H1 (cell line): ENCODE measurements around the gene TMIGD2. TPM values are rescaled to one million over a fixed set of nuclear protein-coding genes. Genes with fewer than 3 reads are reported as not detected.
A peak's percentile ranks its signal among the peaks of the same experiment; 100 is the strongest.

Experiments used
- CTCF ChIA-PET: fragments of 300-600 bp; sonication (Branson Sonifier 250); formaldehyde crosslinking; loops from one replicate; lab custom pipeline; 2021; ENCODE audit not compliant: partially characterized antibody; lab: Charles Lee
- POLR2A ChIA-PET: fragments of 300-600 bp; sonication (Branson Sonifier 250); formaldehyde crosslinking; loops from one replicate; lab custom pipeline; 2021; ENCODE audit warnings: inconsistent platforms; ENCODE audit not compliant: partially characterized antibody; lab: Charles Lee
- DNase-seq, 2 experiments: peaks; one replicate each; pipeline versions ENCODE4 v3.0.0 to v3.0.0-alpha.2; 2010 to 2022; ENCODE audit warnings: low spot score in 2 of 2, low read depth in 1 of 2, mixed read lengths in 1 of 2
- FAIRE-seq: peaks from 2 replicates; lab custom pipeline; 2011; peaks lifted over from hg19 to GRCh38; lab: Jason Lieb, UNC
- H2AFZ ChIP-seq: 2 replicates; pipeline ENCODE4 v1.8.1; 2012; ENCODE audit warnings: low read length, inconsistent platforms
- H2AK5ac ChIP-seq: 2 replicates; pipeline ENCODE4 v1.6.1; 2013; ENCODE audit warnings: low read depth, low read length
- H2BK120ac ChIP-seq: replicated peaks from 2 replicates; pipeline ENCODE3; 2013; ENCODE audit warnings: low read depth, low read length, inconsistent platforms
- H2BK12ac ChIP-seq: 2 replicates; pipeline ENCODE4 v1.6.1; 2013; ENCODE audit warnings: low read depth, low read length
- H2BK15ac ChIP-seq: 2 replicates; pipeline ENCODE4 v1.6.1; 2013; ENCODE audit warnings: low read length
- H2BK20ac ChIP-seq: 2 replicates; pipeline ENCODE4 v1.6.1; 2013; ENCODE audit warnings: low read length
- H2BK5ac ChIP-seq: 2 replicates; pipeline ENCODE4 v1.6.1; 2013; ENCODE audit warnings: low read depth, low read length
- H3K14ac ChIP-seq: 2 replicates; pipeline ENCODE4 v1.6.1; 2013; ENCODE audit warnings: inconsistent platforms; ENCODE audit not compliant: insufficient read length
- H3K18ac ChIP-seq: 2 replicates; pipeline ENCODE4 v1.6.1; 2013; ENCODE audit warnings: low read length; ENCODE audit errors: extremely low read depth
- H3K23ac ChIP-seq: 2 replicates; pipeline ENCODE4 v1.6.1; 2013; ENCODE audit warnings: inconsistent platforms; ENCODE audit not compliant: insufficient read length
- H3K23me2 ChIP-seq: 2 replicates; pipeline ENCODE4 v1.6.1; 2013; ENCODE audit warnings: low read depth, low read length
- H3K27ac ChIP-seq: 2 replicates; pipeline ENCODE4 v1.6.1; 2011; ENCODE audit warnings: low read depth, low read length, inconsistent platforms
- H3K27me3 ChIP-seq, 4 experiments: replicated peaks in 1 of 4; 1 replicate in 1 of 4; 2 replicates in 3 of 4; pipeline versions ENCODE4 v1.6.1 to v1.8.1; 2011 to 2013; ENCODE audit warnings: low read length in 3 of 4, mild to moderate bottlenecking in 3 of 4, inconsistent platforms in 2 of 4, mixed read lengths in 2 of 4, moderate library complexity in 1 of 4; ENCODE audit not compliant: control insufficient read depth in 3 of 4, insufficient read depth in 3 of 4; ENCODE audit errors: extremely low read depth in 1 of 4
- H3K36me3 ChIP-seq, 4 experiments: 2 replicates each; pipeline versions ENCODE4 v1.6.1 to v1.8.1; 2011 to 2013; ENCODE audit warnings: mild to moderate bottlenecking in 4 of 4, low read length in 3 of 4, moderate library complexity in 2 of 4, control low read depth in 1 of 4, inconsistent platforms in 1 of 4; ENCODE audit not compliant: insufficient read depth in 4 of 4, control insufficient read depth in 2 of 4
- H3K4ac ChIP-seq: replicated peaks from 2 replicates; pipeline ENCODE3; 2013; ENCODE audit warnings: low read length, low read depth, mixed read lengths, inconsistent platforms; ENCODE audit not compliant: insufficient read length
- H3K4me1 ChIP-seq, 4 experiments: replicated peaks in 1 of 4; 1 replicate in 1 of 4; 2 replicates in 3 of 4; pipeline versions ENCODE4 v1.6.1 to v1.8.1; 2011 to 2013; ENCODE audit warnings: low read length in 3 of 4, inconsistent platforms in 2 of 4, mixed read lengths in 1 of 4; ENCODE audit not compliant: insufficient read depth in 4 of 4, control insufficient read depth in 3 of 4
- H3K4me2 ChIP-seq, 2 experiments: 2 replicates each; pipeline versions ENCODE4 v1.6.1 to v1.8.1; 2011 to 2013; ENCODE audit warnings: low read depth in 2 of 2, low read length in 2 of 2, control low read depth in 1 of 2, inconsistent platforms in 1 of 2, mild to moderate bottlenecking in 1 of 2; ENCODE audit not compliant: insufficient read depth in 1 of 2
- H3K4me3 ChIP-seq, 4 experiments: fragments of 200-600, 300-600 bp in 1 of 4; sonication (generic), shearing (Covaris generic), sonication (Bioruptor Twin) in 1 of 4; 2 replicates each; pipeline versions ENCODE4 v1.5.1 to v1.8.1; 2011 to 2016; ENCODE audit warnings: low read length in 4 of 4, low read depth in 3 of 4, control low read depth in 2 of 4, inconsistent platforms in 2 of 4, mild to moderate bottlenecking in 2 of 4, mixed read lengths in 1 of 4, moderate library complexity in 1 of 4; ENCODE audit not compliant: insufficient read depth in 2 of 4; ENCODE audit errors: extremely low read depth in 1 of 4
- H3K56ac ChIP-seq: replicated peaks from 2 replicates; pipeline ENCODE3; 2013; ENCODE audit warnings: low read depth, mild to moderate bottlenecking, mixed read lengths, low read length, inconsistent platforms; ENCODE audit not compliant: insufficient read length
- H3K79me1 ChIP-seq: 2 replicates; pipeline ENCODE4 v1.6.1; 2013; ENCODE audit warnings: low read depth, low read length, control low read depth
- H3K79me2 ChIP-seq, 2 experiments: 2 replicates each; pipeline versions ENCODE4 v1.6.1 to v1.8.1; 2012 to 2013; ENCODE audit warnings: low read length in 2 of 2, mild to moderate bottlenecking in 2 of 2, inconsistent platforms in 1 of 2; ENCODE audit not compliant: insufficient read depth in 2 of 2, control insufficient read depth in 1 of 2
- H3K9ac ChIP-seq, 4 experiments: replicated peaks in 1 of 4; 1 replicate in 1 of 4; 2 replicates in 3 of 4; pipeline versions ENCODE4 v1.6.1 to v1.8.1; 2011 to 2013; ENCODE audit warnings: low read depth in 3 of 4, low read length in 3 of 4, control low read depth in 2 of 4, mild to moderate bottlenecking in 2 of 4, moderate library complexity in 2 of 4, inconsistent platforms in 1 of 4; ENCODE audit errors: extremely low read depth in 1 of 4
- H3K9me3 ChIP-seq, 2 experiments: 2 replicates each; pipeline versions ENCODE4 v1.6.1 to v1.8.1; 2012 to 2013; ENCODE audit warnings: mild to moderate bottlenecking in 2 of 2, moderate library complexity in 2 of 2, control low read depth in 1 of 2, inconsistent platforms in 1 of 2, low read depth in 1 of 2, low read length in 1 of 2, mixed read lengths in 1 of 2; ENCODE audit not compliant: insufficient read depth in 2 of 2
- H4K20me1 ChIP-seq, 2 experiments: replicated peaks in 1 of 2; 2 replicates each; pipeline versions ENCODE3 to v1.8.1; 2011 to 2013; ENCODE audit warnings: inconsistent platforms in 2 of 2, low read length in 2 of 2, mild to moderate bottlenecking in 1 of 2; ENCODE audit not compliant: insufficient read depth in 2 of 2, control insufficient read depth in 1 of 2
- H4K5ac ChIP-seq: 2 replicates; pipeline ENCODE4 v1.6.1; 2013; ENCODE audit warnings: low read length, low read depth, mixed read lengths, inconsistent platforms; ENCODE audit not compliant: insufficient read length
- H4K8ac ChIP-seq: 2 replicates; pipeline ENCODE4 v1.8.0; 2013; ENCODE audit warnings: mild to moderate bottlenecking, moderate library complexity, low read length, inconsistent platforms; ENCODE audit not compliant: insufficient read depth; ENCODE audit errors: extremely low read depth
- H4K91ac ChIP-seq: replicated peaks from 2 replicates; pipeline ENCODE3; 2013; ENCODE audit warnings: low read length, mixed read lengths, inconsistent platforms; ENCODE audit not compliant: insufficient read length
- BACH1 ChIP-seq: IDR thresholded peaks from 2 replicates; pipeline ENCODE4 v1.6.1; 2012; ENCODE audit warnings: low read length, improper control_type of control experiment
- CHD2 ChIP-seq: IDR thresholded peaks from 2 replicates; pipeline ENCODE4 v1.6.1; 2012; ENCODE audit warnings: low read length, improper control_type of control experiment
- CREB1 ChIP-seq: IDR thresholded peaks from 2 replicates; pipeline ENCODE4 v1.6.1; 2012; ENCODE audit warnings: inconsistent platforms
- CTBP2 ChIP-seq: IDR thresholded peaks from 2 replicates; pipeline ENCODE4 v1.7.0; 2011; ENCODE audit warnings: borderline replicate concordance, mild to moderate bottlenecking, moderate library complexity, mixed read lengths, low read length; ENCODE audit not compliant: insufficient read depth, insufficient read length
- EP300 ChIP-seq, 2 experiments: IDR thresholded peaks; 1 replicate in 1 of 2; 2 replicates in 1 of 2; pipeline ENCODE4 v1.6.1; 2011 to 2012; ENCODE audit warnings: low read depth in 2 of 2, low read length in 2 of 2, mild to moderate bottlenecking in 2 of 2, borderline replicate concordance in 1 of 2, inconsistent platforms in 1 of 2, moderate library complexity in 1 of 2
- GABPA ChIP-seq: IDR thresholded peaks from 2 replicates; pipeline ENCODE4 v1.6.1; 2011; ENCODE audit warnings: mild to moderate bottlenecking, low read length, moderate library complexity, borderline replicate concordance; ENCODE audit not compliant: insufficient read depth
- MAX ChIP-seq: IDR thresholded peaks from 2 replicates; pipeline ENCODE4 v1.6.1; 2012; ENCODE audit warnings: inconsistent platforms
- POLR2AphosphoS5 ChIP-seq: IDR thresholded peaks from 2 replicates; pipeline ENCODE4 v1.6.1; 2011; ENCODE audit warnings: low read depth, low read length
- RBBP5 ChIP-seq: IDR thresholded peaks from 2 replicates; pipeline ENCODE4 v1.7.1; 2012; ENCODE audit warnings: low read depth, mild to moderate bottlenecking, inconsistent platforms, low read length, moderate library complexity, borderline replicate concordance
- RXRA ChIP-seq: IDR thresholded peaks from 2 replicates; pipeline ENCODE4 v1.6.1; 2011; ENCODE audit warnings: low read depth, mild to moderate bottlenecking, low read length, moderate library complexity; ENCODE audit not compliant: insufficient read depth
- TEAD4 ChIP-seq: IDR thresholded peaks from 2 replicates; pipeline ENCODE4 v1.6.1; 2012; ENCODE audit warnings: low read depth, low read length, inconsistent platforms, mixed read lengths
- WGBS, 2 experiments: shearing (Covaris generic) in 1 of 2; methylation state at CpG; one replicate each; pipeline versions ENCODE4 v1.1.6 to v1.1.7; 2013 to 2015; ENCODE audit warnings: low lambda C conversion rate in 2 of 2, mixed read lengths in 2 of 2, inconsistent platforms in 1 of 2, low coverage in 1 of 2, missing lambda C conversion rate in 1 of 2; ENCODE audit not compliant: insufficient replicate concordance in 2 of 2, insufficient coverage in 1 of 2, insufficient read length in 1 of 2; ENCODE audit errors: extremely low coverage in 1 of 2, missing lambda C conversion rate in 1 of 2; 5-methylcytosine and 5-hydroxymethylcytosine counted together
- polyA plus RNA-seq, 7 experiments: library from polyadenylated mRNA; depleted of rRNA in 3 of 7; stranded (reverse) in 5 of 7; unstranded in 2 of 7; fragments of >200 nt in 5 of 7; fragments of 200-250 nt in 2 of 7; gene quantifications; 1 replicate in 5 of 7; 2 replicates in 1 of 7; 4 replicates in 1 of 7; pipeline versions ENCODE4 v1.2.1 to v1.2.3, GENCODE V29; 2011 to 2013; ENCODE audit warnings: missing spikeins in 2 of 7, mixed read lengths in 2 of 7
- total RNA-seq: library from RNA; stranded (reverse); fragmentation: NEBNext Ultra II Directional; extraction: Animal tissue kit (Norgen Biotek cat#: 25700); gene quantifications from 2 replicates; pipeline ENCODE4 v1.2.1, GENCODE V29; 2021

The TMIGD2 gene
- total and polyA plus RNA-seq, 2 of the 8 experiments (the other 6 are each of a cell fraction or from before 2014, with no cell fraction given) = 0.39 to 0.41 TPM

GRCh38 chr19:4342615-4343369, 40.6 kb upstream of the TMIGD2 start:
- Histone ChIP-seq H2AK5ac (no peak overlapping the region), H4K5ac (peak overlapping the region; percentile 98), H3K18ac (peak overlapping the region; percentile 99), H3K23ac (no peak overlapping the region), H3K4ac (peak overlapping the region; percentile 100), H3K79me1 (no peaks in the 10 kb centered on the region), H2BK20ac (peak overlapping the region; percentile 9; the same call in 1 of the 2 replicates), H3K4me1 (peaks cover 0 to 16% (median 8%) of the 10 kb centered on the region in 4 experiments; a peak in 6 of 7 replicates), H2BK12ac (no peak overlapping the region; the same call in 1 of the 2 replicates), H2AFZ (peak overlapping the region; percentile 91), H3K36me3 (peaks cover 0 to 12% (median 3%) of the 10 kb centered on the region in 4 experiments; a peak in 2 of 8 replicates), H3K14ac (no peak overlapping the region), H2BK120ac (peak overlapping the region; percentile 60), H4K20me1 (peaks cover 0 to 5% of the 10 kb centered on the region in 2 experiments), H3K4me3 (peak overlapping the region; percentile 66 to 92 (median 78)), H4K8ac (peak overlapping the region; percentile 97), H3K27ac (peak overlapping the region; percentile 96), H3K56ac (peak overlapping the region; percentile 98), H4K91ac (peak overlapping the region; percentile 100), H3K79me2 (peaks cover 0 to 5% of the 10 kb centered on the region in 2 experiments; a peak in 1 of 4 replicates), H3K23me2 (peaks cover 20% of the 10 kb centered on the region), H3K9me3 (no peaks in the 10 kb centered on the region), H3K4me2 (peak overlapping the region; percentile 62 to 99), H3K27me3 (no peaks in the 10 kb centered on the region), H2BK15ac (no peak overlapping the region), H2BK5ac (peak overlapping the region; percentile 93), H3K9ac (peak overlapping the region; percentile 78 to 91 (median 90))
- FAIRE-seq = peak; percentile 94
- ChIA-PET POLR2A (interaction anchor here (0.5 to 5.6 kb wide), 36 partner anchors 11 to 368 kb away, joined by 3 to 72 read pairs (median 5); partner anchors contain the start of genes CHAF1A, FSD1 and YJU2), CTCF (interaction anchor here (0.8 to 20.4 kb wide), 12 partner anchors 9 to 191 kb away, joined by 3 to 311 read pairs (median 4); partner anchors contain the start of genes SH3GL1 and SHD)
- peak; percentile 94 to 97 for DNase-seq
- 1% methylated on average over 39 of the region's 39 CpGs; no CpG with 5 or more reads in 1 of the 2 experiments for WGBS, 2 experiments
- TF ChIP-seq POLR2AphosphoS5 (peak; percentile 95), CREB1 (peak; percentile 52), RXRA (no peak), MAX (peak; percentile 55), RBBP5 (0 out of 2 replicates have a peak, but pooled peaks have one; percentile 58), EP300 (IDR thresholded peaks at IDR 0.05; ENCODE audit: borderline replicate concordance in 1 of 2, low read depth in 2 of 2, low read length in 2 of 2) (no peak), CHD2 (peak; percentile 96), GABPA (peak; percentile 31; the same call in 1 of the 2 replicates), BACH1 (peak; percentile 73), TEAD4 (no peak), CTBP2 (no peak)
